HG03139 (cell line): ENCODE data around the gene TEFM.
"Not testable (repeated sequence)": the region's sequence is repeated elsewhere in the genome, so short reads cannot be mapped to it uniquely, and the experiment has no call there.

Experiments used
- ATAC-seq: cut with Tn5 transposase; IDR thresholded peaks from one replicate; pipeline ENCODE4 v1.9.1; 2021; ENCODE audit not compliant: unreplicated experiment

The TEFM gene

GRCh38 chr17:30921544-30922196, 15.6 kb upstream of the TEFM start, which contains the start of gene ADAP2:
Gene ADAP2, plus strand, starts transcription at chr17:30921945. Its CDS starts 70 bp downstream, at chr17:30922015.
- no peak for ATAC-seq

GRCh38 chr17:30920683-30921543, 14.9 kb upstream of the TEFM start:
- no peak for ATAC-seq

GRCh38 chr17:30920282-30920681, 14.2 kb upstream of the TEFM start:
- no peak for ATAC-seq

- ATAC-seq = no peak
Observed at GRCh38 chr17:30917050-30917449, 11.0 kb upstream of the TEFM start.

GRCh38 chr17:30915833-30916611, 10.0 kb upstream of the TEFM start:
- ATAC-seq = no peak

- no peak for ATAC-seq
Observed at GRCh38 chr17:30913955-30914354, 7.9 kb upstream of the TEFM start.

GRCh38 chr17:30910151-30910550, 4.1 kb upstream of the TEFM start:
- ATAC-seq = not testable (repeated sequence)

- ATAC-seq = no peak
Observed at GRCh38 chr17:30908717-30909420, 2.8 kb upstream of the TEFM start.

GRCh38 chr17:30905742-30906100, 317 bp downstream of the TEFM start:
- no peak for ATAC-seq

- ATAC-seq = no peak
Observed at GRCh38 chr17:30897311-30897710, 8.7 kb downstream of the TEFM start.

- no peak for ATAC-seq
Observed at GRCh38 chr17:30894236-30894635, 11.8 kb downstream of the TEFM start.

- no peak for ATAC-seq
Observed at GRCh38 chr17:30886187-30886586, 19.9 kb downstream of the TEFM start.

GRCh38 chr17:30869005-30869404, 37.0 kb downstream of the TEFM start:
- no peak for ATAC-seq

GRCh38 chr17:30864636-30865035, 41.4 kb downstream of the TEFM start:
- no peak for ATAC-seq

- no peak for ATAC-seq
Observed at GRCh38 chr17:30858556-30859250, 47.3 kb downstream of the TEFM start.

GRCh38 chr17:30854146-30854545, 51.9 kb downstream of the TEFM start:
- no peak for ATAC-seq
